Measurements from ENCODE around the gene GHRH.
A peak's percentile ranks its signal among the peaks of the same experiment; 100 is the strongest.

The GHRH gene

DNA sequence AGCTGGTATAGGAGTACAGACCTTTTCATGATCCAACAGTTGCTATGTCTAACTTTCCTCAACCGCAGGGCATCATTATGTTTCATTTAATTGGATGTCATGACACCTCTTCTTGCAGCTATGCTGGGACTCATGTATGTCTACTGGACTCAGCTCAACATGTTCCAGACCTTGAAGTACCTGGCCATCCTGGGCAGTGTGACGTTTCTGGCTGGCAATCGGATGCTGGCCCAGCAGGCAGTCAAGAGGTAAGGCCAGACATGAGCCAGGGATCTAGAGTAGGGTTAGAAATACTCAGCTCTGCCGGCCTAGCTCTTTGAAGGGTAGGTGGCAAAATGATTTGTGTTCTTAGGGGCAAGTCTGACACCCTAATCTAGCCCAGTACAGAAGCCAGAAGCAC lies 25.2 kb downstream of the GHRH start:
- DNase-seq = no peak

DNA sequence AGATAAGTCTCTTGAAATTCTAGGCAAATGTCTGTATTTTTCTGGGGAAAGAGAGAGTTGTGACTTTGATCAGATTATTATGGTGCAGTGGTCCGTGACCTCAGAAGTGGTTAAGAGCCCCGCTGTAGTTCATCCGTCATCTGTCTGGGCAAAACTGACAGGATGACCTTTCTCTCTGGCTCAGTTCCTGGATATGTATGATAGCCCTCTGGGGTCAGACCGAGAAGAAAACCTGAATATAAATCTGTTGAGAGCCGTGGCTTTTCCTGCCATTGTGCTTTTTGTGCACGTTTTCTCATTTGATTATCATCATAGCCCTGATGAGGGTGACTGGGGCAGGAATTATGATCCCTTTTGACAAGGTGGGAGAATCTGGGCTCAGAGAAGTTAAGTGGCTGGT lies 26.5 kb downstream of the GHRH start:
- DNase-seq = no peak

DNA sequence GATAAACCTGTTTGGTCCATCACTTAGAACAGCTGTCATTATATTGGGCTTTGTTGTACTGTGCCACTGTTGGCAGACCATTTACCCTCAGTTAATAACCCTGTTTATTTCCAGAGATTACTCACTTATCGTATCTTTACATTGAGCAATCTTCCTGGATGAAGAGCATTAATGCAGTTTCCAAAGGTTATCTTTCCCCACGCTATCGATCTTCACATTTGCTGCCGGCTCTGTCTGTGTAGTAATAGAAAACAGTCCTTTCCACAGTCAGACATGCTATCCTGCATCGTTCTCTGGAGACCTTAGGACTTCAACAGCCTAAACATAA lies 27.4 kb downstream of the GHRH start:
- DNase-seq = no peak

DNA sequence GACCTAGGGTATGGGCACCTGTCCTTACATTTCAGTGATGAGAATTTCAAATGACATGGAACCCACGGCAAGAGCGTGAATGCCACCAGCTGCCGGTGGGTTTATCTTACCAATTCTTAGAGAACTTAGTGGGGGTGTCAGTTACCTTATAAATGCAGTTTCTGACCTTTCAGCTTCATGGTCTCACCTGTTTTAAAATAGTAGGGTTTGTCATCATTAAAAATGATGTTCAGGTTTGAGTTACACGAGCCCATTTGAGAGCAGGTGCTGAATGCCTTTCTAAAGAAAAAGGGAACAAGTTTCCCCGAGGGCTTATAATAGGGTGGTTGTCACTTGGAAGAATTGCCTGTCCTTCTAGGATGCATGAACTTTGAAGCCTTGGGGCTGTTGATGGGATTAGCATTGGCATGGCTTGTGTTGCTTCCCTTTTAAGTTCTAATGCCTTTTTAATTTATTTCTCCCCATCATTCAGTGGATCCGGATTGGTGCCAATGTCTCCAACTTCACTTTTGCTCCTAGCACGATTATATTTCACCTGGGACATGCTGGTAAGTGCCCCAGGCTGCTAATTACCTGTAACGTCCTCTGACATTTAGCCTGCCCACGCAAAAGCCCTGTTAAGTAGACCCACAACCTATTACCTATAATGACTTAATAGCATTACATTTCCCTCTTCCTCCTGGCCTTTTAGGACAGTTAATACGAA lies 27.9 kb downstream of the GHRH start:
- no peak for DNase-seq

DNA sequence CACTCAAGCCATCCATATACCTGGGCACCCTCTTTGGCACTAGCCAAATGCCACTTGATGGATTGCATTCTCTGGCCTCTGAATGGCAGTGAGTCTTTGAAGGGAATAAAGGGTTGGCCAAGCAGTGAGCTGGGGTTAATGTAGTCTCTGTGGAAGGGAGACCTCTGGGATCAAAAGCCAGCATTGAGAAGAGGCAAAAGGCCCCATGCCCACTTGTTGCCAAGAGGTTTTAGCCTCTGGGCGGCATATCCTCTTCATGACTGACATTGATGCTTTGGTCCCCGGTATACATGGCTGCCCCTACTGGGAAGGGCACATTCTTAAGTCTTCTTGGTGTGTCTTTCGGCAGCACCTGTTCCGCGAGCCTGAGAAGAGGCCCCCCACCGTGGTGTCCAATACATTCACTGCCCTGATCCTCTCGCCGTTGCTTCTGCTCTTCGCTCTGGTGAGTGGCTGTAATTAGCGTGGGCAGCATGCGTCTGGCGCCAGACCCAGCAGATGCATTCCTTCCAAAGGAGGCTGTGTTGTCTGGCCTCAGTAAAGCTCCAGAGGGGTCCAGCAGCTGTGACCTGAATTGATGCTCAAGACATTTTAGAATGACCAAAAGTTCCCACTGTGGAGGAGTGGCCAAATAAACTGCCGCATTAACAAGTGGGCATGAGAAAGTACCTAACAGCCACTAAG lies 29.5 kb downstream of the GHRH start:
- DNase-seq = no peak

DNA sequence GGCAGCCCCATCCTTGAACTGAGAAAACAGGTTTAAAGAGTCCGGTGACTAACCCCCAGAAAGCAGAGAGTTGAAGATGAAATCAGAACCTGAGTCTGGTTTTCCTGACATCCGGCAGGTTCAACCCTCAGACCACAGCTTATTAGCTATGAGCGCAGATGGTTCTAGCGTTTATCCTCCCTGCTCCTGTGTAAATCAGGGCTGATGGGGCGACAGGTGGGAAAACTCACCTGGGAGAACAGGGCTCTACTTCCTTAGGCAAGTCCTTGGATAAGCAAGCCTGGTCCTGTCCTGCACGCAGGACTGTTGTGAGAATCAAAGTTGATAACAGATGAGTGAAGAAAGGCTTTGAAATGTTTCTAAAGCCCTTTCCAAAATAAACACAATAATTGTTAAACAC lies 31.4 kb downstream of the GHRH start:
- DNase-seq = no peak

DNA sequence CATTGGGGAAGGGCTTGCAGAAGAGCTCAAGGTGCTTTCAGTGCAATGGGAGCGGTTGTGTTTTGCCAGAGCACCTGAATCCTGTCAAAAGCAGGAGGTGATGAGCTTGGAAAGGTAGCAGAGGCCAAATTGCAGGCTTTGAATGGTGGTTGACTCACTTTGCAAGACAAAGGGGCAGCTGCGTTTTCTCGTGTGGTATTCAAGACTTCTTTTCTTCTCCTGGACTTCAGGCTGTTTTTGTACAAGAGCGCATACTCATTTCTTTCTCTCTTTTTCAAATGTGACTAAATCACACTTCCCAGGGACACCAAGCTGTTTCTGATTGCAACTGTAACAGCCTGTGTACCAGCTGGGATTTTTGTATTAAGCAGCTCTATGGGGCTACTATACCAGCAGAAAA lies 32.3 kb downstream of the GHRH start:
- no peak for DNase-seq

DNA sequence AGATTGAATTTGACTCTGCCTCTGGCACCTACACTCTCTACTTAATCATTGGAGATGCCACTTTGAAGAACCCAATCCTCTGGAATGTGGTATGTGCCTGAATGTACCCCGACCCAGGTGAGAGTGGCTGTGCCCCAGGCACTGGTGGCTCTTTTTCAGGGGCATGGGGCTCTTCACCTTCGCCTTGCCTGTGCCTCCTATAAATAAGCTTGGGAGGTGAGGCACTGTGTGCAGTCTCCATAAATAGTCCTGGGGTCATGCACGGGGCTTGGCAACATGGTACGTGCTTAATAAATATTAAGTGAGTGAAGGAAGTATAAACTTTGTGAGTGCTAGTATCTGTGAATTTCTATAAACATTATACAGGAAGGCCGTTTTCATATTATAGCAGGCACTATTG lies 33.0 kb downstream of the GHRH start:
- no peak for DNase-seq

DNA sequence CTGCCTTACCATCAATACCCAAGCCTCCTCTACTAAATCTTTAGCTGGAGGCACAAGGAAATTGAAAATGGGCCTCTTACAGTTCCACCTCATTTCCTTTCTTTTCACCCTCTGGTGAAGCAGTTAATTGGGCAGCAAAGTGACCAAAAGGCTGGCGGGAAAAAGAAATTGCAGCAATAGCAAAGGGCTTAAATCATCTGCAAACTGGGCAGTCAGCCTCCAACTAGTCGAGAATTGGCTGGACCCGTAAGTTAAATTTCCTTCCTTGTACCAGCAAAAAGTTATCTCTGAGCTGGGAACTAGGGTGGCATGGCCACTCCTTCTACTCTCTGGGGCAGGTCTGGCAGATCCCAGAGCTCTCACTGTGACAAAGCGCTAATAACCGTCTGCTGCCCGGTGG lies 33.5 kb downstream of the GHRH start:
- DNase-seq = no peak

DNA sequence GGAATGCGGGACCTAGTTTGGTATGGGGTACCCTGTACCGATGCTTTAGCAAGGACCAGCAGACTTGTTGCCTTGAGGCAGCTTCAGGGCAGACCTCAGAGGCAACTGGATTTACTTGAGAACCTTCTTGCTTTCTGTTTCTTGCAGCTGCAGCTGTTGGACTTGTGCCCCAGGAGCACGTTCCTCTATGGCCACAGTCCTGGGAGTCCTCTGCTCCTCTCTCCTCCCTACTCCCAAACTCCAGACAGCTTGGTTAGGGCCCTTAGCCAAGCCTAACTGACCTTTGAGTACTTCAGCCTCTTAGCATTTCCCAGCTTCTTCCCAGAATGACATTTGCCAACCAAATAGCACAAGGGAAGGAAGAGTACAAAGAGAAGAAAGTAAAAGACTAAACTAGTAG lies 34.7 kb downstream of the GHRH start:
- DNase-seq = no peak

DNA sequence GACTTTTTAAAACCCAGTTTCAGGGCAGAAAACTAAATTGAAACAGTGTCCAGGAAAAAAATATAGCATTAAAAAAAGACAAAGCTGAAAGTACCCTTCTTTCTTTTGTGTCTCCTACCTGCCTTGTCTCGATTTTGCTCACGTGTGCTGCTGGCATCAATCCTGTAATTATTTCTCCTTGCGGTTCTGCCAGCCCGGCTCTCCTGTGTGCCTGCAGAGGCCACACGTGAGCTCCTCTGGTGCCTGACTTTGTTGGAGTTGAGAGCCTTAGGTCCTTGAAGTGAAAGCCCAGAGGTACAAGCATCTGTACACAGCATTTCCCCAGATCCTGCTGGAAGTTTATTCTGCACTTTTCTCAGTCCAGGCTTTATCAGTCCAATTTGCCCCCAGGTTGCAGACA lies 36.5 kb downstream of the GHRH start:
- DNase-seq = no peak

DNA sequence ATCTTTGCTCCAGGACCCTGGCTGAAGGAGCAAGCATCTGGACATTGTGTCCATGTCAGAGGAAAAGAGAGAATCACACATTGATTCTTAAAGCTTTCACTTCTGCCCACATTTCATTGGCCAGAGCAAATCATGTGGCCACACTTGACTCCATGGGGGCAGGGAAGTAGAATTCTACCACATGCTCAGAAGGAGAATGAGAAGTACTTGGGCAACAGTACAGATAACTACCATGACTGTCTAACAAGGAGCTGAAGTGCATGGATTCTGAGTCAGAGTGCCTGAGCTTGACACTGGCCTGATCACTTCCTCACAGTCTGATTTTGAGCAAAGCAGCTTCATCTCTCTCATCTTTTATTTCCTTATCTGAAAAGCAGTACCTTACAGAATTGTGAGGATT lies 38.6 kb downstream of the GHRH start:
- peak; percentile 89 for DNase-seq

DNA sequence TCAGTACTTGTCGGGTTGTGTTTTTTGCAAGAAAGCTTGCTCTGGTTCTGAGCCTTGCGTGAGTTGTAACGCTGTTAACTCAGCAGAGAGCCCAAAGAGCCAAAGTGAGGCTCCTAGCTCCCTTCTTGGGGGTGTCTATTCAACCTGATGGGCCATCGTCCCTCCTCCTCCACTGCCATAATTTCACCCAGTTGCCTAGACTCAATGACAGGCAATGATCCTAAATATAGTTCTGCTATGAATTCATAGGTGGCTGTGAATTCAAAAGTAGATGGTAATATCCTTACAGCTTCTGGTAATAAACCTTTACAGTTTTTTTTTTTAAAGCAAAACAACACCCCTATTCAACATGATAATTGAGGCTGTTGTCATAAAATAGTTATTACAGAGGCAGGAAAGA lies 39.5 kb downstream of the GHRH start:
- no peak for DNase-seq

DNA sequence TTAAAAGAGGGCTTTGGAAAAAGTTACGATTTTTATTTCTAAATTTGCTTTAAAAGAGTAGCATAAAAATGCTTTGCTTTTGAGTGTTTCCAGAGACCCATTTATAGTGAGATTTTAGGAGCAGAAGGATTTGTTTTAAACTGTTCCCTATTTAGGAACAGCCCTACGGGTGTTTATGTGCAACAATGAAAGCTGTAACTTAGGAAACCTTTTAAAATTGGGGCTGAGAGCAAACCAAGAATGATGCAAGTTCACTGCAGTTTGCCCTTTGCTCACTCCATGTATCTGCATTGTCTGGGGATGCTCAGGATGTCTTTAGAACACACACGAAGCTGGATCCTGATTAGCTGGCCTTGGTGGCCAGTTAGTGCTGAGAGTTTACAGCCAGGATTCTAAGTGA lies 40.9 kb downstream of the GHRH start:
- DNase-seq = no peak

DNA sequence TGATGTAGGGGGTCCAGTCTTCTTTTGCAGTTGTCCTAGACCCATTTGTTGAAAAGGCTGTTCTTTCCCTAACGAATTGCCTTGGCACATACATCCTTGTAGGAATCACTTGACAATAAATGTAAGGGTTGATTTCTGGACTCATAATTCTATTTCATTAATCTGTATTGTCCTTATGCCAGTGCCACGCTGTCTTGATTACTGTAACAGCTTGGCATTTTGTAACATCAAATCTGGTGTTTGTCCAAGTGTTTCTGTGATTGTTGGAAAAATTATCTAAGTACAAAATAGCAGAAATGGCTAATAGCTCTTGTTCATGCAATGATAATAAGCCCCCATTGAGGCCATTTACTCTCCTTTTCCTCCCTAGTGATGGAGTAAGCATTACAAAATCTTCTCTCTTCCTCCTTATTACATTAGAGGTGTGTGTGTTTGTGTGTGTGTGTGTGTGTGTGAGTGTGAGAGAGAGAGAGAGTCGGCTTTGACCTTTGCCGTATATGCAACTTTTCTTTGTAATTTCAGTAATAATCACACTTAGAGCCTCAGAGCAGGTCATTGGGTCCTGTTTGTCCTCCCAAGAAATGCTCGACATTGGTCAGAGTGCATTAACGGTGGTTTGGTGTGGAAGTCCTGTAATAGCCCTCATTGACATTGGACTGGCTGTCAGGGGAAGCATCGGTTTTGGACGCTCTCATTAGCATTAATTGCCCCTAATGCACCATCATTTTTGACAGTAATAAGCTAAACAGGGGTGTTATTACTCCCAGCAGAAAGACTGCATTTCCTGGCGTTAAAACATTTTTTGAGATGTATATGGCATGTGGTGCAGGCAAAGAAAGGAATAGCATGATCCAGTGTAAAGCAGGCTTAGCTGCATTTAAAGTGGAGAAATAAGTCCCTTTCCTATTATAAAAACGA lies 41.6 kb downstream of the GHRH start:
- DNase-seq = no peak

DNA sequence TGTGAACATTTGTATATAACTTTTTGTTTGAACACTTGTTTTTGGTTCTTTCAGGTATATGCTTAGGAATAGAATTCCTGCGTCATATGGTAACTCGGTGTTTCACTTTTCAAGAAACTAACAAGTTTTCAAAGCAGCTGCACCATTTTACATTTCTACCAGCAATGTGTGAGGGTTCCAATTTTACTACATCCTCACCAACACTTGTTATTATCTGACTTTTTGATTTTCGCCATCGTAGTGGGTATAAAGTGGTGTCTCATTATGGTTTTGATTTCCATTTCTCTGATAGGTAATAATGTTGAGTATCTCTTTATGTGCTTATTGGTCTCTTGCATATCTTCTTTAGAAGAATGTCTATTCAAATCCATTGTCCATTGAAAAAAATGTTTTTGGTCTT lies 42.6 kb downstream of the GHRH start:
- DNase-seq = no peak

DNA sequence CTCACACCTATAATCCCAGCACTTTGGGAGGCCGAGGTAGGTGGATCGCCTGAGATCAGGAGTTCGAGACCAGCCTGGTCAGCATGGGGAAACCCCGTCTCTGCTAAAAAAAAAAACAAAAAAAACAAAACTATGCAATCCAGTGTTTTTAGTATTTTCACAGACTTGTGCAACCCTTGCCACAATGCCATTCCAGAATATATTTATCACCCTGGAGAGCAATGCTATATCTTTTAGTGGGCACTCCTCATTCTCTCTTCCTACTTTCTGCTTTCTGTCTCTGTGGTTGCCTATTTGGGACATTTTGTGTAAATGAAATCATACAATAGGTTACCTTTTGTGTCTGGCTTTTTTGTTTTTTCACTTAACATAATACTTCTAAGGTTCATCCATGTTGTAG lies 43.2 kb downstream of the GHRH start:
- DNase-seq = no peak

DNA sequence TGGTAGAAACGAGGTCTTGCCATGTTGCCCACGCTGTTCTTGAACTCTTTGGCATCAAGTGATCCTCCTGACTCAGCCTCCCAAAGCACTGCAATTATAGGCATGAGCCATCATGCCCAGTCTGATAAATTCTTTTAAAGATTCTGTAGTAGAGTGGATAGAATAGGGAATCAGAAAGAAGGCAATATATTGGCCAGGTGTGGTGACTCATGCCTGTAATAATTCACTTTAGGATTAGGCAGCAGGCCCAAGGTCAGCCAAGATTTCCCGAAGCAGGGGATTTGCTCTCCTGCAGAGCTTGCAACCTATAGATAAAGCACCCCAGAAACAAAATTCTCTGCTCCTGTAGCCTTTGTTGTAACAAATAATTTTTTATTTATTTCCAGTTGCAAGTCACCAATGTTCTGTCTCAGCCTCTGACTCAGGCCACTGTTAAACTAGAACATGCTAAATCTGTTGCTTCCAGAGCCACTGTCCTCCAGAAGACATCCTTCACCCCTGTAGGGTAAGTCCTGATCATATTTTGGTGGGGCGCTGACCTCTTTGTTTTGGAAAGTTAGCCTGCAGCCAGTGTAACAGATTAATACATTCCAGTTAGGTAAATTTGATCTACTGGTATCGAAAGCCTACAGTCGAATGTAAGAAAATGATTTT lies 51.8 kb downstream of the GHRH start:
- no peak for DNase-seq

DNA sequence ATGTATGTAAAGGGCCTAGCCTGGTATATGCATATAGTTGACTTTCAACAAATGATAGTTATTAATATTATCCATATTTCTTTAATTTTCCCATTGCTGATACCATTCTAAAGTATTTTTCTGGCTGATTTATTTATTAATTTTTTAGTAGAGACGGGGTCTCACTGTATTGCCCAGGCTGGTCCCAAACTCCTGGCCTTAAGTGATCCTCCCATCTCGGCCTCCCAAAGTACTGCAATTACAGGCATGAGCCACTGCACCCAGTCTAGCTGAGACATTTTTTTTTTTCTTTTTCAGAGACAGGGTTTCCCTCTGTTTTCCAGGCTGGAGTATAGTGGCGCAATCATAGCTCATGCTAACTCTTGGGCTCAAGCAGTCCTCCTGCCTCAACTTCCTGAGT lies 52.4 kb downstream of the GHRH start:
- no peak for DNase-seq

DNA sequence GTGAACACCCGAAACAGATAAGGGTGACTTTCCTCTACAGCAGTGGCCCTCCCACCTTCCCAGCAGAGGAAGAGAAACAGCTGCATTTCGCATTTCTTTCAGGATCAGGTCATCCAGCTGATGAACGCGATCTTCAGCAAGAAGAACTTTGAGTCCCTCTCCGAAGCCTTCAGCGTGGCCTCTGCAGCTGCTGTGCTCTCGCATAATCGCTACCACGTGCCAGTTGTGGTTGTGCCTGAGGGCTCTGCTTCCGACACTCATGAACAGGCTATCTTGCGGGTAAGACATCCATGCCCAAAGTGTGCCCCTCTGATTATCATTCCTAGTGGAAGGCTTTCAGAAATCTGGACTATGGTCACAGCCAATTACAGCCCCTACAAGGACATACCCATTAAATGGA lies 54.4 kb downstream of the GHRH start:
- DNase-seq = no peak

DNA sequence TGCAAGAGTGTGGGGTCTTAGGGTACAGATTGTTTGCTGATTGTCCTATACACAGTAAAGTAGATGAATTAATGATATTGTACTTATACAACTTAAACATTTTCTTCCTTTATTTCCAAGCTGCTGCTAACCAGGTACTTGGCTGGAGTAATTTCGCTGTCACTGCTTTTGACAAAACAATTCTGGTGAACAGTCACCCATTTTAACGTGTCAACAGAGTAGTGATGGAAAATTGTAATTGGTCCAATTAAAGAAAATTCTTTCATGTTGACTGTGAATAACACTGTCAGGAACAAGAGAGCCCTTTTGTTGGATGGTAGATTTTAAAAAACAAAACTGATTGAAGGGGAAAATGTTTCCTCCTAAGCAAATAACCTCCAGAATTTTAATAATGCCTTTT lies 55.8 kb downstream of the GHRH start:
- no peak for DNase-seq

DNA sequence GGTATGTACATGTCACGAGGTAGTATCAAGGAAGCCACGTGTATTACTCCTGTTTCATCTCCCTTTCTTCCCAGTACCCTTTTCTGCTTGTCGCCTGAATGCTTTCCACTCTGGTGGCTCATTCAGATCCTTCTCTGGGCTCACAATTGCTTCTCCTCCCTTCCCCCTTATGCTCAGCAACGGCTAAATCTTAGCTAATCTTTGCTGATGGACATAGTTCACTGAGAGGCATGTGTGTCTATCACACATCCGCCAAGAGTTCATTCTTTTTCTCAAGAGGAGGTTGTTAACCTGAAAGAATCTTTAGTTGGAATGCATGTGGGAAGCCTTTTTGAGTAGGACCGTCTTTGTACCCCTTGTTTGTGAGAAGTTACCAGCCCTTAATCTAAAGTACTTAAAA lies 56.5 kb downstream of the GHRH start:
- no peak for DNase-seq

DNA sequence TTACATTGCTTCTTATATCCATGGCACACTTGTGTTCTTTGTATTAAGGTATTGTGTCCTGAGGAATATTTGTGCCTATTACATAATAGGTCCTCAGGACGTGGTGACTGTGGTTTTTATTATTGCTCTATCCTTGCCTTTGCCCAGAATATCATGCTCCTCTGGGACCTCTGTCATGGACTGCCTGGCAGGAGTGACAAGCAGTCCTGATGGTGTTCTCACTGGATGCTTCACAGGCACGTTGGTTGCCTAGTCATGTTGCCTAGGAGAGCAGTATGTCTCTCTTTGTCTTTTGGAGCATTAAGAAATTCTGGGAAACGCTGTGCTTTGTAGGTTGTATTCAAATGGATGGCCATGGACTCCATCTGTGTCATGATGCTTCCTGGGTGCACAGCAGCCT lies 57.6 kb downstream of the GHRH start:
- DNase-seq = no peak

All from EL (cell line).